Measurements from ENCODE around the gene HES2.

GRCh38 chr1:6419804-6420453 lies at the start of gene HES2:
- no peak for TF ChIP-seq CTCF (conservative IDR thresholded peaks at IDR 0.05 in 1 of 2, IDR thresholded peaks at IDR 0.05 in 1 of 2; ENCODE audit: low read depth in 1 of 2, low read length in 2 of 2)
- peak; percentile 99 for TF ChIP-seq EZH2 (IDR thresholded peaks at IDR 0.05; ENCODE audit: low read length, missing control alignments)

Data from fibroblast of lung (primary cell).